ENCODE results near the gene SPSB2.
A peak's percentile ranks its signal among the peaks of the same experiment; 100 is the strongest.

The SPSB2 gene

DNA sequence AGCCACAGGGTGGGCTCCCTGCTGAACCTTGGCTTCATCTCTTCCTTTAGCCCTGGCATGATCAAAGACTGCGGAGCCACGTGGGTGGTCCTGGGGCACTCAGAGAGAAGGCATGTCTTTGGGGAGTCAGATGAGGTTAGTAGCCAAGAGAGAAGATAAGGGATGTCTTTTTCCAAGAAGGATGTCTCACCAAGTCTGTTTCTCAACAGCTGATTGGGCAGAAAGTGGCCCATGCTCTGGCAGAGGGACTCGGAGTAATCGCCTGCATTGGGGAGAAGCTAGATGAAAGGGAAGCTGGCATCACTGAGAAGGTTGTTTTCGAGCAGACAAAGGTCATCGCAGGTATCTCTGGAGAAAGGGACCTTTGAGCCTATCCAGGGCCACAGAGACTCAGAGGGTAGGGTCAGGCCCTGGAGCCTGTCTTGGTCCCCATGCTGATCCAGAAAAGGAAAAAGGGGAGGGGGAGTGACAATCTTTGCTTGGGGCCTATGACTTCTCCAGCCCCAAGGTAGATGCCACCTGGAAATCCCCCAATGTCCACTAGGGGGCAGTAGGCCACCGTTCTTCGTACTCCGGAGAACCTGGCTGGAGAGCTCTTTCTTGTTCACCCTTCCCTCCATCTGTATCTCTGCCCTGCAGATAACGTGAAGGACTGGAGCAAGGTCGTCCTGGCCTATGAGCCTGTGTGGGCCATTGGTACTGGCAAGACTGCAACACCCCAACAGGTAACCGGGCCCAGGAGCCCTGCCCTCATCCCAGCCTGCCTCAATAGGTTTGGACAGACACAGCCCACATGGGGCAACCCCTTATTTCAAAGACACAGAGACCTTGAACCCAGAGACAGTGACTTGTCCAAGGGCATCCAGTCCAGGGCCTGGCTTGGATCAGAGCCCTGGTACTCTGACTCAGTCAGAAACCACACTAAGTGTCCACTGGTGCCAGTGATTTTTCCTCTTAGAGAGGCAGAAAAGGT is 3.8 kb downstream of the SPSB2 start:
- TF ChIP-seq, protein P1, sequence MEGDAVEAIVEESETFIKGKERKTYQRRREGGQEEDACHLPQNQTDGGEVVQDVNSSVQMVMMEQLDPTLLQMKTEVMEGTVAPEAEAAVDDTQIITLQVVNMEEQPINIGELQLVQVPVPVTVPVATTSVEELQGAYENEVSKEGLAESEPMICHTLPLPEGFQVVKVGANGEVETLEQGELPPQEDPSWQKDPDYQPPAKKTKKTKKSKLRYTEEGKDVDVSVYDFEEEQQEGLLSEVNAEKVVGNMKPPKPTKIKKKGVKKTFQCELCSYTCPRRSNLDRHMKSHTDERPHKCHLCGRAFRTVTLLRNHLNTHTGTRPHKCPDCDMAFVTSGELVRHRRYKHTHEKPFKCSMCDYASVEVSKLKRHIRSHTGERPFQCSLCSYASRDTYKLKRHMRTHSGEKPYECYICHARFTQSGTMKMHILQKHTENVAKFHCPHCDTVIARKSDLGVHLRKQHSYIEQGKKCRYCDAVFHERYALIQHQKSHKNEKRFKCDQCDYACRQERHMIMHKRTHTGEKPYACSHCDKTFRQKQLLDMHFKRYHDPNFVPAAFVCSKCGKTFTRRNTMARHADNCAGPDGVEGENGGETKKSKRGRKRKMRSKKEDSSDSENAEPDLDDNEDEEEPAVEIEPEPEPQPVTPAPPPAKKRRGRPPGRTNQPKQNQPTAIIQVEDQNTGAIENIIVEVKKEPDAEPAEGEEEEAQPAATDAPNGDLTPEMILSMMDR (IDR thresholded peaks at IDR 0.05; ENCODE audit: insufficient read depth, low read length, missing control alignments) = peak; percentile 77
- no peak for DNase-seq (ENCODE audit: low read depth, low spot score)
- POLR2A ChIA-PET = interaction anchor here (0.6 to 10.2 kb wide), 10 partner anchors 10 to 117 kb away, joined by 3 to 164 read pairs (median 8); partner anchors contain the start of genes C12orf57, CDCA3, MLF2 and PTMS
- CTCF ChIA-PET = interaction anchor here (0.6 to 6.5 kb wide), 44 partner anchors 9 to 375 kb away, joined by 3 to 88 read pairs (median 4); partner anchors contain the start of genes C12orf57, C1RL, CDCA3 and MLF2
- H3K4me3 ChIP-seq (ENCODE audit: low read depth, low read length) = peak overlapping the region; percentile 96

DNA sequence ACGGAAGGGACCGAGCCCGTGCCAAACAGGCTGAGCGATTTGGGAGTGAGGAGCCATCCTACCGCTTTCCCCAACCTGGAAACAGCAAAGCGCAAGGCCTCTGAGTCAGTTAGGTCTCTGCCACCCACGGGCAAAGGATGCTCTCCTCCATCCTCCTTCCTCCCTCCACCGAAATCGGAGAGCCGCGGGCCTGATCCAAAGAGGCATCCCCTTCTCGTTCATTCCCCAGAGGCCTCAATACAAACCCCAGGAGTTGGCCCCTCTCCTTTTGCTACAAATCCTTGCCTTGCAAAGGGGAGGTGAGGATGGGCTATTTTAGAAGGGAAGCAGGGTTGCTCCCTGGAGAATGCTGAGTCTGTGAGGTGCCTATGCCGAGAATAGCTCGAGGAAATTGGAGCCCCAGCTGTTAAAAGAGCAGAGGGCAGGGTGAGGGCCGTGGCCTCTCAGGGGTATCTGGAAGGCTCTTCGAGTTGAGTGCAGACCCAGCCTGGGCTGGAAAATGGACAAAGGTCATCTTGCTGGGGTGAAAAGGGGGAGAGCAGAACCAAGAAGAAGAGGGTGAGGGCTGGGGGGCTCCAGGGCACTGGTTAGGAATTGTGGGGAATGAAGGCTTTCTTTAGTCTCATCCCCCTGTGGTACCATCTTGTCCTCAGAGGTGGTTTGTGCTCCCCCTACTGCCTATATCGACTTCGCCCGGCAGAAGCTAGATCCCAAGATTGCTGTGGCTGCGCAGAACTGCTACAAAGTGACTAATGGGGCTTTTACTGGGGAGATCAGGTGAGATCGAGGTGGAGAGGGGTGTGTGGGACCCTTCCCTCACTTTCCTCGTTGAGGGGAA is 4.7 kb downstream of the SPSB2 start:
- CTCF ChIA-PET = interaction anchor here (1.0 to 6.5 kb wide), 21 partner anchors 8 to 374 kb away, joined by 3 to 88 read pairs (median 7); partner anchors contain the start of genes C1RL, CDCA3, MLF2 and PTMS
- POLR2A ChIA-PET = interaction anchor here (0.9 to 10.2 kb wide), 15 partner anchors 8 to 116 kb away, joined by 3 to 164 read pairs (median 7); partner anchors contain the start of genes C12orf57, CDCA3, GNB3 and MLF2
- TF ChIP-seq, protein P1 (IDR thresholded peaks at IDR 0.05; ENCODE audit: insufficient read depth, low read length, missing control alignments) = peak; percentile 23
- DNase-seq (ENCODE audit: low read depth, low spot score) = no peak
- peak overlapping the region; percentile 96 for H3K4me3 ChIP-seq (ENCODE audit: low read depth, low read length)

DNA sequence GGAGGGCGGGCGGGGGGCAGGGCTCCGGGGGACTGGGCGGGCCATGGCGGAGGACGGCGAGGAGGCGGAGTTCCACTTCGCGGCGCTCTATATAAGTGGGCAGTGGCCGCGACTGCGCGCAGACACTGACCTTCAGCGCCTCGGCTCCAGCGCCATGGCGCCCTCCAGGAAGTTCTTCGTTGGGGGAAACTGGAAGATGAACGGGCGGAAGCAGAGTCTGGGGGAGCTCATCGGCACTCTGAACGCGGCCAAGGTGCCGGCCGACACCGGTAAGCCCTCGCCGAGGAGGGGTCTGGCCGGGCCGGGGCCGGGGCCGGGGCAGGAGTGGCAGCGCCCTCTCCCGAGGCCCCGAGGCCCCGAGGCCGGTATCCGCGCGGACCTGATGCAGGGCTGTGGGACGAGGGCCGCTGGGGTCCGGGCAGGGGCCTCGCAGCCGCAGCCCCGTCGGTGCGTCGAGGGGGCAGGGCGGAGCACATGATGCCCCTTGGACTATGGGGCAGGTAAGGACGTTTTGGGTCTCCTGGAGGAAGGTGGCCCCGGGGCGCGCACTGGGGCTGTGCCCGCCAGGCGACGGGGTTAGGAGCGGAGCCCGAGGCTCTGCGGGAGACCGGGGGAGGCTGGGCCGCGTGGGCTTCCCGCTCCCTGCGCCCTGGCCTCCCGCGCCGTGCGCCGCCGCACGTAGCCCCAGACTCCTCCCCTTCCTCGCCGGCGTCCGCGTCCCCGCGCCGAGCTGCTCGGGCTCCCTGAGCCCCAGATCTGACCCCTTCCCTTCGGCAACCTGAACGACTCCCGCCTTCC is 5.5 kb downstream of the SPSB2 start, which contains the start of gene TPI1:
TPI1 (plus strand) TSS at position 119 of the 798 bp plus-strand sequence; CDS start at position 155, 36 bp downstream.
- CTCF ChIA-PET = interaction anchor here (0.8 to 6.5 kb wide), 16 partner anchors 7 to 373 kb away, joined by 3 to 88 read pairs (median 6); partner anchors contain the start of genes C12orf57, C1RL, CDCA3 and MLF2
- no peak for DNase-seq (ENCODE audit: low read depth, low spot score)
- POLR2A ChIA-PET = interaction anchor here (0.7 to 10.2 kb wide), 21 partner anchors 9 to 178 kb away, joined by 3 to 164 read pairs (median 5); partner anchors contain the start of genes C12orf57, CDCA3, GNB3 and MLF2

DNA sequence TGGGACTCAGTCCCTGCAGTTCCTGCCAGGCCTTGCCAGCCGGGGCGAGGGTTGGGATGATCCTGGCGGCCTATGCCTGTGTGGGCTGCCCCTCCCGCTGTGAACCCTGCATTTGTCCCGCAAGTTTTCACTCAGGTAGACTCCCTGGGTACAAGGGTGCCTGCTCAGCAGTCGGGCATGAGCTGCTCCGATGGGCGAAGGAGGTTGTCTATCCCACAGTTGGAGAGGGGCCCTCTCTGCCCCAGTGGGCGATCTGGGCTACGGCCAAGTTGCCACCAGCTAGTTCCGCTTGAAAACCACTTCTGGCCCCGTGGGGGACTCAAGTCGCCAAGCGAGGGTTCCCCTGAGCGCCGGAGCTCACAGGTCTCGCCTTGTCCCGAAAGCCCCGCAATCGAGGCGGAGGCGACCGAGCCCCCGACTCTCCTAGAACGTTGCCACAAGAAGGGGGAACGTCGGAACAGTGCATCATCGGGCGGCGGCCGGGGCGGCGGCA is 6.1 kb downstream of the SPSB2 start:
- H3K4me3 ChIP-seq (ENCODE audit: low read depth, low read length) = peak overlapping the region; percentile 59
- no peak for DNase-seq (ENCODE audit: low read depth, low spot score)
- ChIA-PET CTCF (interaction anchor here (0.8 to 6.5 kb wide), 9 partner anchors 13 to 113 kb away, joined by 3 to 63 read pairs (median 4); partner anchors contain the start of genes C12orf57, CDCA3, MLF2 and USP5), POLR2A (interaction anchor here (0.7 to 10.2 kb wide), 20 partner anchors 9 to 333 kb away, joined by 3 to 164 read pairs (median 4); partner anchors contain the start of genes C12orf57, CDCA3, MLF2 and P3H3)
- TF ChIP-seq, protein P1 (IDR thresholded peaks at IDR 0.05; ENCODE audit: insufficient read depth, low read length, missing control alignments) = no peak

More for the DNA sequence above, 5.5 kb downstream of the SPSB2 start, which contains the start of gene TPI1:
- TF ChIP-seq, protein P1 (IDR thresholded peaks at IDR 0.05; ENCODE audit: insufficient read depth, low read length, missing control alignments) = no peak
- H3K4me3 ChIP-seq (ENCODE audit: low read depth, low read length) = peak within 1 kb of the TSS; percentile 96
